Measurements from ENCODE around the gene ARL17B. TPM values are rescaled to one million over a fixed set of nuclear protein-coding genes. Genes with fewer than 3 reads are reported as not detected.
A peak's percentile ranks its signal among the peaks of the same experiment; 100 is the strongest.
"Not testable (repeated sequence)": the region's sequence is repeated elsewhere in the genome, so short reads cannot be mapped to it uniquely, and the experiment has no call there.

Gene ARL17B
- total RNA-seq, 1 experiment from 2014 or later: 15.6 TPM

DNA sequence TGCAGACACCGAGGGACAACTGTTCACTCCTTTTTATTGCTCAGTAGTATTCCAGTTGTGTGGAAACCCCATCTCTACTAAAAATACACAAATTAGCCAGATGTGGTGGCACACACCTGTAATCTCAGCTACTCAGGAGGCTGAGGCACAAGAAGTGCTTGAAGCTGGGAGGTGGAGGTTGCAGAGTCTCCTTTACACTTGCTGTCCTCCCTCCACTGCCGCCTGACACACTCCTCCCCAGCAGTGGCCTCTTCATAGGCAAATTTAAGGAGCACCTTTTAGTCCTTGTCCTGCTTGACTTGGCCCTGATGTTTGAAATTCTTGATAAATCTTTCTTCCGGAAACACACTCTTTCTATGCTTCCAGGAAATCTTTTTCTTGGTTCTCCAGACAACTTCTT, 112.4 kb downstream of the ARL17B start:
- DNase-seq (ENCODE audit: low read depth): not testable (repeated sequence)

- not testable (repeated sequence) for DNase-seq (ENCODE audit: low read depth)
Observed at GRCh38 chr17:46244949-46245768, 116.4 kb downstream of the ARL17B start.

- DNase-seq (ENCODE audit: low read depth): not testable (repeated sequence)
Observed at GRCh38 chr17:46244339-46244913, 117.1 kb downstream of the ARL17B start.

- DNase-seq (ENCODE audit: low read depth): not testable (repeated sequence)
Observed at GRCh38 chr17:46243928-46244327, 117.6 kb downstream of the ARL17B start.

DNA sequence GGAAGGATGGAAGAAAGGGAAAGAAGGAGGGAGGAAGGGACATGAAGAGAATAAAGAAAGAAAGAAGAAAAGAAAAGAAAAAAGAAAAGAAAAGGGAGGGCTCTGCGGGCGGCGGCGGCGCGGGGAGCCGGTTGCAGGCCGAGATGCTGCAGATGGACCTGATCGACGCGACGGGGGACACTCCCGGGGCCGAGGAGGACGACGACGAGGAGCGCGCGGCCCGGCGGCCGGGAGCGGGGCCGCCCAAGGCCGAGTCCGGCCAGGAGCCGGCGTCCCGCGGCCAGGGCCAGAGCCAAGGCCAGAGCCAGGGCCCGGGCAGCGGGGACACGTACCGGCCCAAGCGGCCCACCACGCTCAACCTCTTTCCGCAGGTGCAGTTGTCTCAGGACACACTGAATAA, 118.1 kb downstream of the ARL17B start:
- DNase-seq (ENCODE audit: low read depth): not testable (repeated sequence)

DNA sequence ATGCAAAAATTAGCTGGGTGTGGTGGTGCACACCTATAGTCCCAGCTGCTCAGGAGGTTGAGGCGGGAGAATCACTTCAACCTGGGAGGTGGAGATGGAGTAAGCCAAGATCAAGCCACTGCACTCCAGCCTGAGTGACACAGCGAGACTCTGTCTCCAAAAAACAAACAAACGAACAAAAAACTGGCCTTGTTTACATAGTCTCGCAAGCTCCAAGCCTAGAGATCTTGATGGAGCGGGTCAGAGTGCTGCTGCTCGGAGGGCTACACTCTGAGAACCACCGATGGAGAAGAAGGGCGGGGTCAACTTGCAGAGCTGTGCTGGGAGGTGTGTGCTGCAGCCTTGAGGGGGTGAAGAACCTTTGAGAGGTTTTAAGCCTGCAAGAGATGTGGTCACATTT, 130.2 kb downstream of the ARL17B start:
- not testable (repeated sequence) for DNase-seq (ENCODE audit: low read depth)

DNA sequence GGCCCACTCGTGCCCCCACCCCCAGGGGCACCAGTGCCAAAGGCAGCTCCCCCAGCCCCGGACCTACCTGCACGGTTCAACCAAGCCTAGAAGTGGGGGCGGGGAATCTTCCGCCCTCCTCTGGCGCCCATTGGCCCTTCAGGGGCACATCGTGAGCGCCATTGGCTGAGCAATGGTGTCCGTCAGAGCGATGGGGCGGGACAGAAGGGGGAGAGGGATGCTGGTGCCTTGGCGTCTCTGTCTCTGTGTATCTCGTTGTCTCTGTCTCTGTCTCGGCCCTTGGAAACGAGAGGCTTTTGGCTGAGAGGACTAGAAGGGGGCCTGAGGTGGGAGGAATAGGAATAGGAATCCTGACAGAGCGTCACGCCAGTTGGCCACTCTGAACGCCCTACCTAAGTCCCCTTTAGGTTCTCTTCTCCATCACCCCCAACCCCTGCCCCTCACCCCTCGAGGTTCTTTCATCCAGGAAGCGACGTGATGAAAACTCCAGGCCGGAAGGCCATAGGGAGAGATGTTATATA, 136.2 kb downstream of the ARL17B start:
- DNase-seq (ENCODE audit: low read depth): peak; percentile 94

DNA sequence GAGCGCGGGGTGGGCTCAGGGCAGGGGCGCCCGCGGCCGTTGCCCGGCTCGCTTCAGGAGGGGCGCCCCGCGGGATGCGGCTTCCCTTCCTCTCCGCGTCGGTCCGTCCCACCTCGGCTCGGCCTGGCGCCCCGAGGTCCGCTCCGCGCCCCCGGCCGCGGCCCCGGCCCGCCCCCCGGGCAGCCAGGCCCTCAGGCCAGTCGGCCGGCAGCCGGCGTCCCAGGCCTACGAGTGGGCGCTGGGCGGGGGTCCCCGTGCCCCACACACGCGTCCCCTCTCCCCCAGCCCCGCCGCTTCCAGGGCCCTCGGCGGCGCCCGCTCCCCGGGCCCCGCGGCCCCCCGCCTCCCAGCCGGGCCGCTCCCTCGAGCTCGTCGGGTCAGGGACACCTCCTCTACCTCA, 136.7 kb downstream of the ARL17B start:
- DNase-seq (ENCODE audit: low read depth): not testable (repeated sequence)

Other genes starting within 250 kb of the ARL17B start
- gene KANSL1, start 168.3 kb downstream of the ARL17B start, total RNA-seq (2014; rRNA removed; shearing (Covaris generic)): 18.4 and 30.7 TPM in 2 replicates
- gene LRRC37A, start 66.6 kb downstream of the ARL17B start, total RNA-seq (2014; rRNA removed; shearing (Covaris generic)): 0.89 and 1.5 TPM in 2 replicates
- 2.4 and 3.4 TPM in 2 replicates for gene LRRC37A2, start 150.7 kb upstream of the ARL17B start, total RNA-seq (2014; rRNA removed; shearing (Covaris generic))
- 2.1 and 12.3 TPM in 2 replicates for gene ARL17A, start 217.9 kb upstream of the ARL17B start, total RNA-seq (2014; rRNA removed; shearing (Covaris generic))
- 57.4 and 76.7 TPM in 2 replicates for gene NSF, start 228.9 kb upstream of the ARL17B start, total RNA-seq (2014; rRNA removed; shearing (Covaris generic))